ENCODE measurements around the gene ANO9. TPM values are rescaled to one million over a fixed set of nuclear protein-coding genes. Genes with fewer than 3 reads are reported as not detected.

Gene ANO9
- total RNA-seq, 6 donors from 2014 or later = 11.7 to 62.9 (median 18.8) TPM

DNA sequence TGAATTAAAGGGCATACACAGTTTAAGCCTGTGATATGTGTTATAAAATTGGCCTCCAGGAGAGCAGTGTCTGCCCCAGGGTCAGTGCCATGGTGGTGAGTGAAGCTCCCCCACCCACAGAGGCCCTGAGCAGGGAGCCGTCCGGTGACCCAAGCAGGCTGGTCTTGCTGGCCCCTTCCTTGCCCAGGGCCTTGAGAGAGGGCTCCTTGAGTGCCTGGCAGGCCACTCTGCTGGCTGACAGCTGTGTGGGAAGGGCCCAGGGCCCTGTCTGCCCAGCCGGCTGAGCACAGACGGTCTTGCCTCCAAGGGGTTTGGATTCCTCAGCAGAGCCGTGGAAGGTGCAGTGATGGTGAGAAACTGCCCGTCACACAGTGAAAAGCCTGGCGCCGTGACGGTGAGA lies 34.1 kb upstream of the ANO9 start:
- Histone ChIP-seq H3K36me3 (no peaks in the 10 kb centered on the region), H3K4me3 (no peak overlapping the region), H3K9me3 (no peaks in the 10 kb centered on the region), H3K27ac (no peak overlapping the region), H3K27me3 (no peaks in the 10 kb centered on the region), H3K4me1 (peaks cover 2 to 5% (median 4%) of the 10 kb centered on the region in 4 donors)
- TF ChIP-seq EP300 (IDR thresholded peaks at IDR 0.05) (no peak), POLR2AphosphoS5 (IDR thresholded peaks at IDR 0.05) (no peak), POLR2A (IDR thresholded peaks at IDR 0.05) (no peak)
- TF ChIP-seq, protein P1, sequence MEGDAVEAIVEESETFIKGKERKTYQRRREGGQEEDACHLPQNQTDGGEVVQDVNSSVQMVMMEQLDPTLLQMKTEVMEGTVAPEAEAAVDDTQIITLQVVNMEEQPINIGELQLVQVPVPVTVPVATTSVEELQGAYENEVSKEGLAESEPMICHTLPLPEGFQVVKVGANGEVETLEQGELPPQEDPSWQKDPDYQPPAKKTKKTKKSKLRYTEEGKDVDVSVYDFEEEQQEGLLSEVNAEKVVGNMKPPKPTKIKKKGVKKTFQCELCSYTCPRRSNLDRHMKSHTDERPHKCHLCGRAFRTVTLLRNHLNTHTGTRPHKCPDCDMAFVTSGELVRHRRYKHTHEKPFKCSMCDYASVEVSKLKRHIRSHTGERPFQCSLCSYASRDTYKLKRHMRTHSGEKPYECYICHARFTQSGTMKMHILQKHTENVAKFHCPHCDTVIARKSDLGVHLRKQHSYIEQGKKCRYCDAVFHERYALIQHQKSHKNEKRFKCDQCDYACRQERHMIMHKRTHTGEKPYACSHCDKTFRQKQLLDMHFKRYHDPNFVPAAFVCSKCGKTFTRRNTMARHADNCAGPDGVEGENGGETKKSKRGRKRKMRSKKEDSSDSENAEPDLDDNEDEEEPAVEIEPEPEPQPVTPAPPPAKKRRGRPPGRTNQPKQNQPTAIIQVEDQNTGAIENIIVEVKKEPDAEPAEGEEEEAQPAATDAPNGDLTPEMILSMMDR (IDR thresholded peaks at IDR 0.05) = no peak
- ATAC-seq (ENCODE audit: low FRiP score in 2 of 2) (no peak), DNase-seq (peak in 1 of 2 donors; percentile 67)
- WGBS, 2 donors = 95% methylated on average over 9 of the region's 9 CpGs

DNA sequence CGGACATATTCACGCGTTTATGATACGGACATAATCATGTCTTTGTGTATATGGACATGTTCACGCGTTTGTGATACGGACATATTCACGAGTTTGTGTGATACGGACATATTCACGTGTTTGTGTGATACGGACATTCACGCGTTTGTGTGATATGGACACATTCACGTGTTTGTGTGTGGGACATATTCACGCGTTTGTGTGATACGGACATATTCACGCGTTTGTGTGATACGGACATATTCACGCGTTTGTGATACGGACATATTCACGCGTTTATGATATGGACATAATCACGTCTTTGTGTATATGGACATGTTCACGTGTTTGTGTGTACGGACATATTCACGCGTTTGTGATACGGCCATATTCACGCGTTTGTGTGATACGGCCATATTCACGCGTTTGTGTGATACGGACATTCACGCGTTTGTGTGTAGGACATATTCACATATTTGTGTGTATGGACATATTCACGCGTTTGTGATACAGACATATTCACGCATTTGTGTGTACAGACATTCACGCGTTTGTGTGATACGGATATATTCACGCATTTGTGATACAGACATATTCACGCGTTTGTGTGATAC lies 33.2 kb upstream of the ANO9 start:
- H3K27me3 ChIP-seq = no peaks in the 10 kb centered on the region
- no peak overlapping the region for H3K4me3 ChIP-seq
- no peak for DNase-seq
- H3K27ac ChIP-seq = no peak overlapping the region
- no peak for ATAC-seq (ENCODE audit: low FRiP score in 2 of 2)
- H3K9me3 ChIP-seq = no peaks in the 10 kb centered on the region
- H3K36me3 ChIP-seq = no peaks in the 10 kb centered on the region
- peaks cover 11 to 13% (median 12%) of the 10 kb centered on the region in 4 donors for H3K4me1 ChIP-seq
- WGBS, 2 donors = 94 to 95% methylated on average over 48 of the region's 48 CpGs
- TF ChIP-seq POLR2AphosphoS5 (IDR thresholded peaks at IDR 0.05) (no peak), POLR2A (IDR thresholded peaks at IDR 0.05) (no peak), EP300 (IDR thresholded peaks at IDR 0.05) (no peak)
- TF ChIP-seq, protein P1 (IDR thresholded peaks at IDR 0.05) = no peak

DNA sequence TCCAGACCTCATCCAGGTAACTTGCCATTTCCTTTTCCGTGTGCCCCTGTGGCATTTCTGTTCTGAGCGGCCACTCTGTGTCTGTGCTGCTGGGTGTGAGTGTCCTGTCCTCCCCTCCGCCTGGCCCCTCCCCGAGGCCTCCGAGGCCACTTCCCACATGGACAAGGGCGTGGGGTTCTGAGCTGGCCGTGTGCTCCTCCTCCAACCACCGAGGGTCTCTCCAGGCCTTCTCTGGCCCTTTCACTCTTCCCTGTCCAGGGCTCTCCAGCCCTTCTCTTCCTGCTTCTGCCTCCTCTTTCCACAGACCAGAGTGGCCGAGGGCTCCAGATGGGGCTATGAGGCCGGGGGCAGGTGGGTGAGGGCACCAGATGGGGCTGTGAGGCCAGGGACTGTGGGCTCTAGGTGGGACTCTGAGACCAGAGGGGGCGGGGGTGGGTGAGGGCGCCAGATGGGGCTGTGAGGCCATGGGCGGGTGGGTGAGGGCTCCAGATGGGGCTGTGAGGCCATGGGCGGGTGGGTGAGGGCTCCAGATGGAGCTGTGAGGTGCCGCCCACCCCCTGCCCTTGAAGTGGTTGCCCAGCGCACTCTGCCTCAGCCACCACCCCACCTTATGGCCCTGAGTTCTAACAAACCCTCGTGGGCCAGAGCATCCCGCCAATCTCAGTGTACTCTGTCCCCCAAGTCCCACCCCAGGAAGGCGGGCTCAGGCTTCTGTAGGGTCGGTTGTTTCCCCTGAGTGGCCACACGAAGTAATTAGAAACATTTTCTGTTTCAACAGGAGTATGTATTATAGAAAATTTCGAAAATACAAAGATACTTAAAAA lies 32.4 kb upstream of the ANO9 start:
- 87 to 90% methylated on average over 19 of the region's 22 CpGs for WGBS, 2 donors
- TF ChIP-seq POLR2AphosphoS5 (IDR thresholded peaks at IDR 0.05) (no peak), EP300 (IDR thresholded peaks at IDR 0.05) (no peak), POLR2A (IDR thresholded peaks at IDR 0.05) (no peak)
- TF ChIP-seq, protein P1 (IDR thresholded peaks at IDR 0.05) = no peak
- ATAC-seq (ENCODE audit: low FRiP score in 2 of 2) (no peak), DNase-seq (peak in 1 of 2 donors; percentile 53)
- no peak overlapping the region for H3K4me3 ChIP-seq
- H3K9me3 ChIP-seq = no peaks in the 10 kb centered on the region
- H3K4me1 ChIP-seq = peaks cover 18 to 20% (median 20%) of the 10 kb centered on the region in 4 donors
- no peaks in the 10 kb centered on the region for H3K27me3 ChIP-seq
- no peak overlapping the region for H3K27ac ChIP-seq
- no peaks in the 10 kb centered on the region for H3K36me3 ChIP-seq

DNA sequence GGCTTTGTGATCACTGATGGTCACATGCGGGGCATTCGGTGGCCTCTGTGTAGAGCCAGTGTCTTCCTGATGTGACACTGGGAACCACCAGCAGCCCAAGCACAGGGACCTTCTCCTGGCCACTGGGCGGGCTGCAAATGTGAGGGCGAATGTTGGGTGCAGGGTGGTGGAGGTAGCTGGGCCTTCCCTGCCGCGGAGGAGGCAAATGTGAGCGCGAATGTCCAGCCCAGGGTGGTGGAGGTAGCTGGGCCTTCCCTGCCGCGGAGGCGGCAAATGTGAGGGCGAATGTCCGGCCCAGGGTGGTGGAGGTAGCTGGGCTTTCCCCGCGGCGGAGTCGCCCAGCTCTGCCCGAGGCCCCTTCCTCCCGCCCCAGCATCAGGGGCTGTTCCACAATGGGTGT lies 31.6 kb upstream of the ANO9 start:
- WGBS, 2 donors = 95 to 96% methylated on average over 16 to 17 of the region's 19 CpGs
- TF ChIP-seq POLR2AphosphoS5 (IDR thresholded peaks at IDR 0.05) (no peak), EP300 (IDR thresholded peaks at IDR 0.05) (no peak), POLR2A (IDR thresholded peaks at IDR 0.05) (no peak)
- TF ChIP-seq, protein P1 (IDR thresholded peaks at IDR 0.05) = no peak
- peak in 1 of 2 donors; percentile 69 for DNase-seq

More for the DNA sequence above, 31.6 kb upstream of the ANO9 start:
- H3K36me3 ChIP-seq = no peaks in the 10 kb centered on the region
- no peaks in the 10 kb centered on the region for H3K9me3 ChIP-seq
- H3K4me3 ChIP-seq = no peak overlapping the region
- no peak for ATAC-seq (ENCODE audit: low FRiP score in 2 of 2)
- no peak overlapping the region for H3K27ac ChIP-seq
- peaks cover 18 to 25% (median 21%) of the 10 kb centered on the region in 4 donors for H3K4me1 ChIP-seq
- no peaks in the 10 kb centered on the region for H3K27me3 ChIP-seq

All from upper lobe of left lung (tissue), 6 donors.